Measurements from ENCODE around the gene CCNK.

The CCNK gene

DNA sequence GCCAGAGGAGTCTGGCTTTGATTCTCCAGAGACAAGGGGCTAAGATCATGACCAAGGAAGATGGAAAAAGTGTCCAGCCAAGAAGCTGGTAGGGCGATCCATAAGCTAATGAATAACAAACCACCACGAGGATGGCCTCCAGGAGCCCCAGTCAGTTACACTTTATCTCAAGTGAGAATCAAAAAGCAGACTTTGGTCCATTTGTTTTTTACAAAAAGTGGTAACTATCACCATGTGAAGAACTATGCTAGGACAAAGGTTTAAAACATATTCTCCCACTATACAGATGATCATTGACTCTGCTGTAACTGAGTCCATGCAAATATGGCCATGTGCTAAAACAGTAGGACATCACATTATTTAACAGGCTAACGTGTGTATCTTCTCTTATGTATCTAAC lies 14.5 kb upstream of the CCNK start:
- no peak for DNase-seq (ENCODE audit: low read depth in 2 of 2)

DNA sequence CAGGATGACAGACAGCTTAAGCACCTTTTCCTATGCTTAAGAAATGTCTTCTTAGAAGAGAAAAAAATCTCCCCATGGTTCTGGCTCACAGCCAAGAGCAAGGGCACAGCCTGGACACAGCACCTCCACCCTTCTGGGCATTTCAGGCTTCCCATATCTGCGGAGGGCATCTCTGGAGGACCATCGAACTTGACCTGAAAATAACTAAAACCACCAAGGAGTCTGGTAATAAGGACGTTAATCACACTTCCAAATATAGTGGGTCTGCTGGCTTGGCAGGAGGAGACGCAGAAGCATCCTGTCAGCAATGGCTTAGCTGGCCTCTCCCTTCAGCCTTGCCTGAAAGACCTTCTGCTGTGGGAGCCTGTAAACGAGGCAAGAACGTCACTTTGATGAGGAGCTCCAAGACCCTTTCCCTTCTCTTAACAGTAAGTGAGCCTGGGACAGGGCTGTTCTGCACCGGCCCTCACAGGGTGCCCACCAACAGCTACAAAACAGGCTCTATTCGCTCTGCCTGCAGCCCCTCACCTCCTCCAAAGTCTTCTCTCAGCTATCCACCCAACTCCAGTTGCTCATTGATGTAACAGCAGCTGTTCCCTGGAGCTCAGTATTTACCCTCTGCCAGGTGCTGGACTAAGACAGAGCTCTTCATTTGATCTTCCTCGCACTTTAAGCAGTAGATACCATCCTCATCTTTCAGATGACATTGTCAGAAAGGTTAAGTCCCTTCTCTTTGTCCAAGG lies 13.7 kb upstream of the CCNK start:
- no peak for DNase-seq (ENCODE audit: low read depth in 2 of 2)

DNA sequence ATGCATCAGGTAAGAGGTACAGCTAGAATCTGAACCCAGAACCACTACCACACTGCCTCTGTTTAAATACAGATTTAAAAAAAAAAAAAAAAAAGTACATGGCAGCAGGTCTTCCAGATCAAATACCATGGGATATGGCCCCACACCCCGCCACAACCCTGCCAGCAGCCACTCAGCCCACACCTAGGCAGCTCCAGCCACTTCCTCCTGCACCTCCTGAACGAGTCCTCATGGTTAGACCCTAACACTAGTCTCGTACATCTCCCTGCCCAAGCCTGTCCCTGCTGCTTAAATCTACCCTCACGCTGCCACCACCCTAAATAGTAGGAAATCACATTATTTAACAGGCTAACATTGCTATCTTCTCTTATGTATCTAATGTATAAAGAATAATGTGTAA lies 13.1 kb upstream of the CCNK start:
- no peak for DNase-seq (ENCODE audit: low read depth in 2 of 2)

DNA sequence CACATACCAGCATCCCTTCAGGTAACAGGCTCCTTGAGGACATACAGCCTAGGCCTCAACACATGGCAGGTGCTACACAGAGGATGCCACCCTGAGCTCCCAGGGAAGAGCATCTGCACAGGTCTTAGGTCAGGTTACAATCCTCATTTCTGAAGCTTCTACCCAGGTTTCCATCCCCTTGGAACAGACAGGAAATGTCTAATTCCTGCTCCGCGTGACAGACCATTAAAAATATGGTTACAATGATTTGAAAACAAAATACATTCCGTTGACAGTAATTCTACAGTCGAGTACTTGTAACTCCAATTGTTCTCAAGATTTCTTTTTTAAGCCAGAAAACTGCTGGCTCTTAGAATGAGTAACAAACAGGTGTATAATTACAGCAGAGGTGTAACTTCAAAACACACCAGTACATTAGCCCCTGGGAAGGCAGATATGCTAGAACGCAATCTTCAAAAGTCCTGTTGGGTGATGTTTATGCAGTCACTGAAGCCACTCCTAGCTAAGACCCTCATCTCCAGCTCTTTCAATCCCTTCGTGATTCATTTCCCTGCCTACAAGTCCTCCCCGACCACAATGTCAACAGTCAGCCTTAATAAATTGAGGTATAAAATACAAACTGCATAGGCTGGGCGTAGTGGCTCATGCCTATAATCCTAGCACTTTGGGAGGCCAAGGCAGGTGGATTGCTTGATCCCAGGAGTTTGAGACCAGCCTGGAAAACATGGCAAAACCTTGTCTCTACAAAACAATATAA lies 12.2 kb upstream of the CCNK start:
- no peak for DNase-seq (ENCODE audit: low read depth in 2 of 2)

DNA sequence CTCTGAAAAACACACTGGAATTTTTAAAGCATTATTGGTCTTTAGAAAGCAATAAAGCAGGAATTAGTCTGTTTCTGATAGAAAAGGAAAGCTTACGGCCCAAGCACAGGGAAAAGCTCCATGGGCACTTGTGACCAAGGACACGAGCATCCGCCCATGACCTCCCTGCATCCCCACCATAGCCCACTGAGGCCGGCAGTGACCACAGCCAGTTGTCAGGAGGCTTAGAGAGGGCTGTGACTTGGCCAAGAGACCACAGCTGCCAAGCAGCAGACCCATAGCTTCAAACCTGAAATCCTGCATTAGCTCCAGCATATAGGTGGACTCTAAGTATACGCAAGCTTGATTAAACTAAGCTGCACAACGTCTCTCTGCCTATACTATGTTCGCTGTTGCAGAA lies 9.5 kb upstream of the CCNK start:
- no peak for DNase-seq (ENCODE audit: low read depth in 2 of 2)

DNA sequence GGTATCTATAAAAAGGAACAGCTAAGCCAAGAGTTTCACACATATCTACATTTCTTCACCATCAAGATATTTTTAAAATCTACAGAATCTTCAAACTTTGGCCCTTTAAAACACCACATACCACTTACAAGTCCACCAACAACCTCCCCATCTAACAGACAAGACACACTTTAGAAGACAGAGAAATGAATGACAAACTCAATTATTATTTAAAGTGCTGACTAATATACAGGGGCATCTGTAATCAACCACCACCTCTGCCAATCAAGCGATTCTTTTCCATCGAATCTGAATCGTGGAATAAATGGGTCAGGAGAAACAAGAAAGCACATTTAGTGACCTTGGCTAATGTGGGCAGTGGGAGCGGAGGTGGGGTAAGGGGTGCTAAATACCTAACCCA lies 8.3 kb upstream of the CCNK start:
- no peak for DNase-seq (ENCODE audit: low read depth in 2 of 2)

DNA sequence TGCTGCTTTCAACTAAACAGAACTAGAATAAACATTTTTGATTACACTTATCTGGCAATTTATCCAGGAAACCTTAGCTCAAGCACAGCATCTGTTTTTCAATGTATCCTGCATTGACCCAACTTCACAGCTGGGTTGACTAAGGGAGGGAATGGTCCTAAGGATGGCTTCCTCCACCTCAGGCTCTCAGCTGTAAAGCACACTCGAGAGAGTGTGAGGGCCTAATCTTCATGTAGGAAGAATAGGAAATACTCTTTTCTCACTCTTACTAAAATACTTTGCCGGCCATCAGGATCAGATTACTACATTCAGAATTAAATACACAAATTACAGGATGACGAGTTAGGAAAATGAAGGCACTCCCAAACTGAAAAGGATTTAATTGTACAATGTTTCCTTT lies 7.8 kb upstream of the CCNK start:
- DNase-seq (ENCODE audit: low read depth in 2 of 2), result no peak

DNA sequence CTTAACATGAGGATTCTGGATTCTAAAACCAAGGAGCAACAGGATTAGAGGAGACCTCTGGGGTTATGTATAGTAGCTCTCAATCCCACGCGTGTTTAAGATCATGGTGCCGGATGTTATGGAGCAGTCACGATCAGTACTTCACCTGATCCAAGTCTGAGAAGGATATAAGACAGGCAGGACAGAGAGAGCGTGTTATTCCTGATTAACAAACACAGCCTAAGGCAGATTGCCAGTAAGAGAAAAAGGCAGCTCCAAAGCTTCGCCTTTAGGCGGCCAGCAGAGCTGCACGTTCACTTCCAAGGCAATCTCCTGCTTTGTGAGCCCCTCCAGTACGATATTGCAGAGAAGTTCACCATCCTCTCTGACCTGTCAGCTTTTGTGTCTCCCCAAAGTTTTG lies 6.0 kb upstream of the CCNK start:
- no peak for DNase-seq (ENCODE audit: low read depth in 2 of 2)

DNA sequence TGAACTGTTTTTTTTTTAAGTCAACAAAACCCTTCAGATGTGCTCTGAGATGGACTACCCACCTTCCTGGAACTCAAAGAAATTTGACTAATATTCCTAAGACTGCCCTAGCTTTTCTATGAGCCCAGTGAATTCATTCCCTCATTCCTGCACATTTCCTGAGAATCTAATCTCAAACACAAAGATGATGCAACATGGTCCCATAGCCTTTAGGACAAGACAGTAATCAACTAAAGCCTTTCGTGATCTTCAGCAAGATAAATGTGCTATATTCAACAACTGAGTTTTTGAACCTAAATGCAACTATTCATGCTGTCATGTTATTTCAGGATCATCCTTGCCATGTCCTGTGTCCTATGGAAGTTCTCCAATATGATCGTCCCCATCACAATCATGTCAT lies 5.5 kb upstream of the CCNK start:
- no peak for DNase-seq (ENCODE audit: low read depth in 2 of 2)

DNA sequence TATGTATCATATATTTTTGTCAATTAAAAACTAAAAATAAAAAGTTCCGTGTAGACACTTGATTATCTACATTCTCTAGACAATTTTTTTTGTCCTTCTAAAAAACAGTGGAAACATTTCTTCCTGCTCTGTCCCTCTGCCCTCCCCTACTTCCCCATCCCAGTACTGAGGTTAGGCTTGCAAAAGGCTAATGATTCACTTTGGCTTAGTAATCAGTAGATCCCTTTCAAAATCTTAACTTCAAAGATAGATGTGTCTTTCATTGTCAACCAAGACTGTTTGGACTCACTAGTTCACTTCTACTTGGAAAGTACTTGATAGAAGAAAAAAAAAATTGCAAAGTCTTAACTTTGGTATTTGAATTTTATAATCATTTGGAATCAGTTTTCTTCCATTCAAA lies 4.3 kb upstream of the CCNK start:
- no peak for DNase-seq (ENCODE audit: low read depth in 2 of 2)

DNA sequence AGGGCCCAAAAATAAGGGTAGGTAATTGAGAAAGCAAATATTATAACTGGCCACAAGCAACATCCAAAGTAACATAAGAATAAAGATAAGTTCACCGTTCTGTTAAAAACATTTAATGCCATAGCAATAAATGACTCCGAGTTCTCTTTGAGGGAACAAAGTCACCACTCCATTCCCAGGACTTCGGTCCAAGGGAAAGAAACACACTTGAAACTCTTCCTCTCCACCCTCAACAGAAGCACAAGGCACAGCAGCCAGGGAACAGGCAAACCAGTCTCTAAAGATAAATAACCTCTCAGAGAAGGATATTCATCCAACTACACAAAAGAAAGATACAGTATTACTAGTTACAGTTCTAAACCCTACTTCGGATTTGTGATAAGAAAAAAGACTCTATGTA lies 3.1 kb upstream of the CCNK start:
- no peak for DNase-seq (ENCODE audit: low read depth in 2 of 2)

DNA sequence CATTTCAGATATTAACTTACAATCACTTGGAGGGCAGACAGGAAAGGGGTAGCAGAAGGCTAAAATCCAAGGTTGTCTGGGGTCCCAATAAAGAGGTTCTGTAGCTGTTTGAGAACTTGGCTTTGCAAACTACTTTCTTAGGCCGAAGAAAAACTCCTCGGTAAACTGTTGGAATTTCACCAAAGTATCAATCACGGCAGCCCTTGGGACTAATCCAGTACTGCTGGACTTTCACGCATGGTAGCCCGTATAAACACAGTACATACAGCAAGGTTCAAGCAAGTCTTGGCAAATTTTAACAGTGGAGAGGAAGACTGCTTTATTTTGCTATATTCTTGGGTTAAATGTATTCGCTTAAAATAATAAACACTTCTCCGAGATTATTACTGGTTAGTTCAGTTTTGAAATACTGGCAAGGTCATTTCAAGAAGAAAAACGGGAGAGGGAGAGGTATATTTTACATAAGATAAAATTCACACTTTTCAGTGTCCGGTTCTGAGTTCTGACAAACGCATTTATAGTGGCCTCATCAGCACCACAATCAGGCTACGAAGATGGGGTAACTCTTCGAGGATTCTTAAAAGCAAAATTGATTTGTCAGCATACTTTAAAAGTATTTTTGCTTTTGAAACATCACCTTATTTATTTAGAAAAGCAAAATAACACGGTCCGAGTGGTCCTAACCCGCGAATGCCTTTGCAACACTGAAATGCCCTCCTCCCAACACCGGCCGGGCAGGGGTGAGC lies 1.9 kb upstream of the CCNK start:
- no peak for DNase-seq (ENCODE audit: low read depth in 2 of 2)

DNA sequence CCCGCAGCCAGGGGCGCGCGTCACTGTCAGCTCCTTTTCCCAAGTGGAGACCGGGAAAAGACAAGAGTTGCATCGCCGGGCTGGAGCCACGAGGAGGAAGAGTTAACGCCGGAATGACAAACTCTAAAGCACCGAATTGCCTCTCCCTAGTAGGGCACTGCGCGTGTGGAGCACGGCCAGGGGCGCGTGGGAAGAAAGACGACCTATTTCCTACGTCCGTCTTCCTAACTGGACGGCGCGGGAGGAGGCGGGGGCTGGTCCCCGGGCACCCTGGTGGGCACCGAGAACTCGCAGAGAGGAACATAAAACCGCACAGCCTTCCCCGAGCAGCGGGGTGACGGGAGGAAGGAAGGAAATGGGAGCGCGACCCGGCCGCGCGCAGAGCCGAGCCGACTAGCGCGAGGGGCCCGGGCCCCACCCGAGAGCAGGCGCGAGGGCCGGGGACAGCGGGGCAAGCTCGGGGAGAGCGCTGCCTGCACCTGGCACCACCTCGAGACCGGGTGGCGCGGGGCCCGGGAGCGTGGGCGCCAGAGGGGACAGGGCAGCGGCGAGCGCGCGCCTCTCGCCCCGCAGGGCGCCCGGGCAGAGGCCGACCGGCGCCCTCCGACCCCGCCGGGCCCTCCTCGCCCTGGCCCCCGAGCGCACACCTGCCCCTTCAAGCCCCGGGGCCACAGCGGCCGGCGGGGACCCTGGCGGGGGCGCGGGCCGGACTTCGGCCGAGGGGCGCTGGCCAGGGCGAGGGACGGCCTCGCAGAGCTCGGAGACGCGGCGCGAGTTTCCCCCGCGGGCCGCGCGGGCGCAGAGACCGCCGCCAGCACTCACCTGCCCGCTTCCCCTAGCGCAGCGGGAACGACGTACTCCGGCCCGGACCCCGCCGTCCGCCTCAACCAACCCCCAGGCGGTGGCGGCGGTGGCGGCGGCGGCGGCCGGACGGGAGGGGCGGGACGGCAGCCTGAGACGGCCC lies 1.0 kb upstream of the CCNK start, which contains the start of gene SETD3:
Gene SETD3, minus strand, starts transcription at position 954 of the 964 bp plus-strand sequence. CDS start 15,054 bp downstream, outside the sequence.
- no peak for DNase-seq (ENCODE audit: low read depth in 2 of 2)

DNA sequence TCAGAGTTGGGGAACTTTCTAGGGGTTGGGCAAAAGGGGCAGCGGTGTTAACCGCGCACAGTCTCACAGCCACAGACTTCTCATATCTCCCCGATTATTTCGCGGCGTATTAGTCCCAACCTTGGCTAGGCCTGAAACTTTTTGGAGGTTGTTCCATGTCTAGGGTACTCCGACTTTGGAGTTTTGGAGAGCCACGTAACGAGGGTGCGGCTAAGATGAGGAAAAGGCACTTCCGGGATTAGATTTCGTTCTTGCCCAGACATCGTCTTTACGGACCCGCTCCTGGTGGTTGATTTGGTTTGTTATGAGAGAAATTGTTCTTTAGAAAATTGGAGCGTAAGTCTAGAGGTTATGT lies 513 bp downstream of the CCNK start:
- no peak for DNase-seq (ENCODE audit: low read depth in 2 of 2)

DNA sequence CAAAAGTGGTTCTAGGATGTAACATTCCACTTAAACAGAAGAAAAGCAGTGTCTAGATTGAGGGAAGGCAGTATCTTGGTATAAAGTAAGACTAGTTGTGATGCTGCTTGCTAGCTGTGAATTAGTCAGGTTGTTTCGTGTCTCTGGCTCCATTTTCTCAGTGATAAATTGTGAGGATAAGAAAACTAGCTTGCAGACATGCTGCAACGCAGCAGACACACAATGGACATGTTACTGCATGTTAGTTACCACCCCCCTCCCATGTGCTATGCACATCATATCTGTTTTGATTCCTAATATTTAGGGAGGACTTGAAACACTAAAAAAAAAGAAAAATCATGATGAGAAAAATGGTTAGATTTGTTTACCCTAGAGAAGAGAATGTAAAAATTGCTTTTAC lies 2.9 kb downstream of the CCNK start:
- DNase-seq (ENCODE audit: low read depth in 2 of 2), result no peak

DNA sequence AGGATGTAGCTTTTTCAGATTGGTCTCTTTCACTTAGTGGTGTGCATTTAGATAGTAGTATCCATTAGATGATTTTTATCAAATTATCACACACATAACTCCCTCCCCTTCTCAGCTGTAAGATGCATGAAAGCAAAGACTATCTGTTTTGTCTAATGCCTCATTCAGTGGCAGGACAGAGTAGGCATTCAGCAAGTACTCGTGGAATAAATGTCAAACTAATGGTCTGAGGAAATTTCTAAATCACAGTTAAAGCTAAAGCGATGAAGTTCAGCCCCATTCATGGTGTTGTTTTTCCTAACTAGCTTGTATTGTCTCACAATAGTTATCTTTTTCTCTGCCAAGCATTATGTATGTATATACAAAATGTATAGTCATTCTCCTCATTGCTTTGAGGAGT lies 16.1 kb downstream of the CCNK start:
- no peak for DNase-seq (ENCODE audit: low read depth in 2 of 2)

DNA sequence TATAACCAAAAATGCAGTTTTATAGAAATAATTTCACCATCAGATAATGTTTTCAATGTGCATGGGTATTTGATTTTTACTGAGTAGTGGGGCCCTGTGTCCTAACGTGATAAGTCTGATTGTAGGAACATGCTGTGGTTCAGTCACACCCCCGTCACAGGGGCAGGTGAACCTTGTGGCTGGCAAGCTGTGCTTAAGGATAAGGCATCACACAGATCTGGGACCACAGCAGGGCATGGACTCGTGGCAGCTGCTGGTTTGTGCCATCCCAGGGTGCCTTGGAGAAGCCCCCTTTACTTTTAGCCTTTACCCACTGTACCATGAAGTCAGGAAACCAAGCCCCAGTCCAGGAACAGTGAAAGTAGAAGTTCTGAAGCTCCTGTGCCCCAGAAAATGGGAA lies 16.7 kb downstream of the CCNK start:
- DNase-seq (ENCODE audit: low read depth in 2 of 2), result no peak

DNA sequence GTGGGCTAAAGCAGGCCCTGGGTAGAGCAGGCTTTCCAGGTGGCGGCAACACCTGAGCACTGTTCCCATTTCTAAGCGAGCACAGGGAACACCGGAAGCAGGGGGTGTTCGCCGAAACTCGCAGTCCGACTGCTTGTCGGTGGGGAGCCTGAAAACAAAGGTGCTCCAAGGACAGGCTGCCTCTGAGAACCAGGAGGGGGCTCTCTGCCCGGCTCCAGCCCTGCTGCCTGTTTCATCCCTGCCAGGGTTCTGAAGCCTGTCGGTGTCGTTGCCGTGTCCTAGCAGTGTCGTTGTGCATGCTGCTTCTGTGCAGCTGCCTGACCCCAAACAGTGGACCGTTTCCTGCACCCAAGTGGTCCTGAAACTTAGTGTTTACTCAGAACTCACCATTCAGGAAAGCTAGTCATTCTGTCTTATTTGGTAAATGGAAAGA lies 21.8 kb downstream of the CCNK start:
- DNase-seq (ENCODE audit: low read depth in 2 of 2), result no peak

DNA sequence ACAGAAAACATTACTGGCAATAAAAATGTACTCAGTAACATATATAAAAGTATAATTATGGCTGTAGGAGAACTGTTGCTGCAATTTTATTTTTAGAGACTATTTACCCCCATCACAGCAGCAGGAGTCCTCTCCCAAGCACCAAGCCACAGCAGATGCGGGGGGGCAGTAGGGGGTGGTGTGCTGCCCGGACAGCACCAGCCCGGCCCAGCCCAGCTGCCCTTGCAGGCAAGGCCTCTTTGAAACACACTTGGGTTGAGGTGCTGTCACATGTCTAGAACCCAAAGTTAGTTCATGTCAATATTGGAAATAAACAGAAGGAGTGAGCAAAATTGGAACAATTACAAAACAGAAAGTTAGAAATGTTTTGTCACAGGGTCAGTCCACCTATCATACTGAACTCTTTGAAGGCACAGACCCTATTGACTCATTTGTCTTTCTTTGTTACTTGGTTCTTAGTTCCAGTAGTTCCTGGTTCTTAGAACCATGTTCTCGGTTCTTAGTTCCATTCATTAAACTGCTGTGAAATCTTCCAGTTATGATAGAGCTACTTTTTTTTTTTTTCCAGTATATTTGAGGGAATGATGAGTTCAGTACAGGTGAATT lies 22.7 kb downstream of the CCNK start:
- no peak for DNase-seq (ENCODE audit: low read depth in 2 of 2)

DNA sequence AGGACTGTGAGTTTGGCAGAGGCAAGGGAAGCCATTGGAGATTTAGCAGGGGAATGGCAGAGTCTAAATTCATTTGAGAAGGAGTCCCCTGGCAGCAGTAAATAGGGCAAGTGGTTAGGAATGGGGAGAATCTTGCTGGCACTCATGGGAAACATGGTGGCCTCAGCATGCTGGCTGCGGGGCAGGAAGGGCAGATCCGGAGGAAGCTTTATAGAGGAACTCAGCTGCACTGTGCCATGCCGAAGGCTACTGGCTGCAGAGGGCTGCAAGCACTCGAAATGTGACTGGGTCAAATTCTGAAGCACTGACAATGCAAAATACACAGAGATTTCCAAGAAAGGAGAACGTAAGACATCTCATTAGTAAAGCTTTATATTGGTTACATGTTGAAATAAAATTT lies 23.9 kb downstream of the CCNK start:
- no peak for DNase-seq (ENCODE audit: low read depth in 2 of 2)

DNA sequence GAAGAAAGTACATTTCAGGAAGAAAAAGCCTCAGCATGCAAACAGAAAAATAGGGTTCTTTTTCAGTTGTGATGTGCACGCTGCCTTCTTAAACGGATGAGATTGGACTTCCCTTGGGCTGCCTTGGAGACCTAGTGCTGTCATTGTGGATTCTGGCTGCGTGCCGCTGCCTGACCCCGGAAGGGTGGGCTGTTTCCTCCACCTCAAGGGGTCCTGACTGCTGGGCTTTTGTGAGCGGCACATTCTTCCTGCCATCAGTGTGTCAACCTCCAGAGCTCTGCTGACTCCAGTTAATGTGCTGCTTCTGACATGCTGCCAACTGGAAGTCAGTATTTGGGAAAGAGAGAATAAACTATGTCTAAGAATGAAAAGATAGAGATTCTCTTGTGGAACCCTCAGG lies 25.1 kb downstream of the CCNK start:
- no peak for DNase-seq (ENCODE audit: low read depth in 2 of 2)
